ENCODE measurements around the gene OR8H1.

Gene OR8H1

GRCh38 chr11:56292154-56292553, at the start of gene OR8H1:
Gene OR8H1, minus strand, starts transcription at chr11:56292254. Its CDS starts 1,192 bp downstream, at chr11:56291062.
- DNase-seq, result no peak

GRCh38 chr11:56340289-56340688, 48.2 kb upstream of the OR8H1 start:
- DNase-seq, result no peak

GRCh38 chr11:56333156-56333555, 41.1 kb upstream of the OR8H1 start:
- DNase-seq, result no peak

GRCh38 chr11:56331861-56332491, 39.9 kb upstream of the OR8H1 start:
- DNase-seq, result no peak

GRCh38 chr11:56314844-56315243, 22.8 kb upstream of the OR8H1 start, which contains the start of gene OR8K3:
Gene OR8K3, plus strand, starts transcription at chr11:56315144. Its CDS starts 3,163 bp downstream, at chr11:56318307.
- no peak for DNase-seq

GRCh38 chr11:56307836-56308235, 15.8 kb upstream of the OR8H1 start:
- DNase-seq, result no peak

- no peak for DNase-seq
Observed at GRCh38 chr11:56296898-56297297, 4.8 kb upstream of the OR8H1 start.

GRCh38 chr11:56273854-56274253, 18.2 kb downstream of the OR8H1 start, which contains the start of gene OR5T1:
Gene OR5T1, plus strand, starts transcription at chr11:56274154. Its CDS starts 1,485 bp downstream, at chr11:56275639.
- DNase-seq, result no peak

- no peak for DNase-seq
Observed at GRCh38 chr11:56271092-56271491, 21.0 kb downstream of the OR8H1 start.

GRCh38 chr11:56251954-56252353, 40.1 kb downstream of the OR8H1 start, which contains the start of gene OR5T3:
Gene OR5T3, plus strand, starts transcription at chr11:56252254. Its CDS starts 0 bp downstream, at chr11:56252254.
- no peak for DNase-seq
